ENCODE data around the gene DOCK2. TPM values are rescaled to one million over a fixed set of nuclear protein-coding genes. Genes with fewer than 3 reads are reported as not detected.

Gene DOCK2
- total RNA-seq, 1 donor from 2014 or later, result 0.39 TPM

- DNase-seq (ENCODE audit: low read depth in 2 of 2), result peak; percentile 16 to 77
Observed at GRCh38 chr5:169688106-169688505, 51.0 kb downstream of the DOCK2 start.

GRCh38 chr5:169691471-169691870 lies 54.4 kb downstream of the DOCK2 start:
- peak in 1 of 2 donors; percentile 4 for DNase-seq (ENCODE audit: low read depth in 2 of 2)

GRCh38 chr5:169694091-169694625 lies 57.1 kb downstream of the DOCK2 start:
- DNase-seq (ENCODE audit: low read depth in 2 of 2), result no peak

GRCh38 chr5:169695025-169695625 lies 58.0 kb downstream of the DOCK2 start:
- peak in 1 of 2 donors; percentile 4 for DNase-seq (ENCODE audit: low read depth in 2 of 2)

GRCh38 chr5:169695919-169696490 lies 58.9 kb downstream of the DOCK2 start:
- peak; percentile 37 to 95 for DNase-seq (ENCODE audit: low read depth in 2 of 2)

GRCh38 chr5:169696621-169697510 lies 59.8 kb downstream of the DOCK2 start:
- DNase-seq (ENCODE audit: low read depth in 2 of 2), result peak in 1 of 2 donors; percentile 17

- DNase-seq (ENCODE audit: low read depth in 2 of 2), result no peak
Observed at GRCh38 chr5:169697511-169697890, 60.4 kb downstream of the DOCK2 start.

- DNase-seq (ENCODE audit: low read depth in 2 of 2), result no peak
Observed at GRCh38 chr5:169697976-169698375, 60.9 kb downstream of the DOCK2 start.

GRCh38 chr5:169700611-169701010 lies 63.5 kb downstream of the DOCK2 start:
- no peak for DNase-seq (ENCODE audit: low read depth in 2 of 2)

GRCh38 chr5:169701910-169702451 lies 64.9 kb downstream of the DOCK2 start:
- peak; percentile 31 to 47 for DNase-seq (ENCODE audit: low read depth in 2 of 2)

GRCh38 chr5:169702693-169703481 lies 65.8 kb downstream of the DOCK2 start:
- DNase-seq (ENCODE audit: low read depth in 2 of 2), result peak in 1 of 2 donors; percentile 28

- DNase-seq (ENCODE audit: low read depth in 2 of 2), result no peak
Observed at GRCh38 chr5:169703813-169704212, 66.7 kb downstream of the DOCK2 start.

GRCh38 chr5:169705322-169705721 lies 68.2 kb downstream of the DOCK2 start:
- no peak for DNase-seq (ENCODE audit: low read depth in 2 of 2)

- no peak for DNase-seq (ENCODE audit: low read depth in 2 of 2)
Observed at GRCh38 chr5:169706071-169706470, 69.0 kb downstream of the DOCK2 start.

GRCh38 chr5:169706758-169707450 lies 69.8 kb downstream of the DOCK2 start:
- DNase-seq (ENCODE audit: low read depth in 2 of 2), result peak in 1 of 2 donors; percentile 58

GRCh38 chr5:169707686-169708085 lies 70.6 kb downstream of the DOCK2 start:
- no peak for DNase-seq (ENCODE audit: low read depth in 2 of 2)

- no peak for DNase-seq (ENCODE audit: low read depth in 2 of 2)
Observed at GRCh38 chr5:169710675-169711074, 73.6 kb downstream of the DOCK2 start.

GRCh38 chr5:169711551-169712225 lies 74.6 kb downstream of the DOCK2 start:
- no peak for DNase-seq (ENCODE audit: low read depth in 2 of 2)

GRCh38 chr5:169712428-169712827 lies 75.4 kb downstream of the DOCK2 start:
- DNase-seq (ENCODE audit: low read depth in 2 of 2), result no peak

GRCh38 chr5:169716287-169716686 lies 79.2 kb downstream of the DOCK2 start:
- DNase-seq (ENCODE audit: low read depth in 2 of 2), result peak; percentile 87 to 89
